ENCODE results near the gene RHEB.

- TF ChIP-seq CTCF (IDR thresholded peaks at IDR 0.05; ENCODE audit: insufficient read depth, low read length) (no peak), REST (IDR thresholded peaks at IDR 0.05; ENCODE audit: insufficient replicate concordance, low read depth) (no peak), POLR2AphosphoS5 (IDR thresholded peaks at IDR 0.05; ENCODE audit: low read depth) (no peak)
Observed at GRCh38 chr7:151549083-151549482, 29.4 kb upstream of the RHEB start.

Measured in HL-60 (cell line).